ENCODE measurements around the gene NKAIN2.
"Not testable (repeated sequence)": the region's sequence is repeated elsewhere in the genome, so short reads cannot be mapped to it uniquely, and the experiment has no call there.

Gene NKAIN2

DNA sequence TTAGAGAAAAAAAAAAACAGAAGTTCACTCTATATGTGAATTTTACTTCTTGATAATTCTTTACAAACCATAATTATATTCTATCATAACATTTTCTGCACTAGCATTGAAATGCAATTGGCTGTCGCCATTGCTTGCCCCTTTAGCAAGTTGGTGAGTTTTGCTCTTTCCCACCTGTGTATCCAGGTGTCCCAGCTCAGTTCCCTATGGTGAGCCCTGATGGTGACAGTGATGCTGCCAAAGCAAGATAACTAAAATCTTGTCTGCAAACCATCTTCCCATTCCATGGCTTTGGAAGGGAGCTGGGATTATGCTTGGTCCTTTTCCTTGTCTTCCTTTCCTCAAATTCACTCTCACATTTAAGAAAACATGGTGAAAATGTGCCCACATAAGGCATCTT is 429.6 kb downstream of the NKAIN2 start:
- DNase-seq, result no peak

DNA sequence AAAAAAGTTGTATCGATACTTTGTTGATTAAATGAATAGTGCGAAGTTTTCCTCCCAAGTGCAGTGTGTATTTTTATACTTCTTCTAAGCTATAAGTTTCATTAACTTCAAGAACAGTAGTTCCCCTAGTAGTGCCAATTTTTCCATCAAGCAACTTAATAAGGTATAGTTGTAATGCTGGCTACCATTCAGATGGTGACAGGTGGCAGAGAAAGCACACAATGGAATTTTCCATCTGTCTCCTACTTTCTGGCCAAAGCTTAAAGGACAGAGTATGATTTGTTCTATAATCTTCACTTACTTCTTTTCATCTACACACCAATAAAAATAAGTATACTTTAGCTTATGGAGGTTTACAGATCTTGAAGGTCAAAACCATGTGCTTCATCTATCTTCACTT is 431.1 kb downstream of the NKAIN2 start:
- DNase-seq, result no peak

DNA sequence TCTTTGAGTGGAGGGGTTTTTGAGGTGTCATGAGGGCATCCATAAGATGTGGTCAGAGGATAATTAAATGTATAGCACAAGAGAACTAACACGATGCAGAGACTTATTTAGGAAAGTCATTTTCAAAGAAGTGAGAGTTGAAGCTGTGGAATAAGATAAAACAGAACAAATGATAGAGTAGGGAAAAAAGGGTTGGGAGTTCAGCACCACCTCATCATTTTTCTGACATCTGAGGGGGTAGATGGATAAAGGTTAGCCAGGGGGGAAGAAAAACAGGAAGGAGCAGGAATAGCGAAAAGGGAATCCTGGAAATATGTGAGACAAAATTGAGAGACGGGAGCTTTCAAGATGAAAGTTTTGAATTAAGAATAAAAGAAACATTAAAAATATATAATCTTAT is 434.2 kb downstream of the NKAIN2 start:
- DNase-seq, result no peak

DNA sequence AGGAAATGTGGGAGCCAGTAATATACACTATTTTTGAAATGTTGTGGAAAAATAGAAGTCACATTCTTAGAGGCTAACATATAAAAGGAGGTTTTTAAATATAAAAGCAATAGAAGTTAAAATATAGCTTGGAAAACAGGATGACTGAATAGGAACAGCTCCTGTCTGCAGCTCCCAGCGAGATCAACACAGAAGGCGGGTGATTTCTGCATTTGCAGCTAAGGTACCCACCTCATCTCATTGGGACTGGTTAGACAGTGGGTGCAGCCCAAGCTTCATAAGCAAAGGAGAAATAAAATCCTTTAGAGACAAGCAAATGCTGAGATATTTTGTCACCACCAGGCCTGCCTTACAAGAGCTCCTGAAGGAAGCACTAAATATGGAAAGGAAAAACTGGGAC is 434.7 kb downstream of the NKAIN2 start:
- not testable (repeated sequence) for DNase-seq

DNA sequence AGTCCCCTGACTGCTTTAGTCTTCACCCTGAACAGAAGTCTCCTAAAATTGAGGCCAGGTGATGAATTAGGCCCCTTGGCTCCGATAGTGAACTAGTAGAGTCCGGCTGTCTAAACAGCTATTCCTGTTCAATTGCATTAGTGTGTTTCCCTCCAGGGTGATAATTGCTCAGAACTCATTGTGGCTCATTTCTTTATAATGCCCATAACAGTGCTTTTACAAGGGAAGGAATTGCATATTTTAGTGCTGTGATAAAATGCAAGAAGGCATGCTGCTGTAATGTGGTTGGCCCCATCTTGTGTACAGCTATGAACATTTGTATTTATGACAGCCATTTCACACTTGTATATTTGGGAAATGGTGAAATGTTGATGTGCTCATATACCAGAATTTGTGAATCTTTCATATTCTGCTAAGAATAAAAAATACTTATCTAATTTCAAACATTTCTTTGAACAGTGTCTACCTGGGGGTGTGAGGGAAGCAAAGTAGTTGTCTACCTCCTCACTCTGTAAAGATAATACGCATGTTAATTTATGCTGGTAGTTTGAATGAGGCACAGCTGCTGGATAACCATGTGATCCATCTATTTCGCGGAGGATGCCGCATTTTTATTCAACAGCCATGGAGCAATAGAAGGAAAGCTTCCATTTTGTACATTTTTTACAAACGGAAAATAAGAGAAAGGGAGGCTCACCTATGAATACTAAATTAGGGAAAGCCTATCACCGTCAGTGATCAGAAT is 451.4 kb downstream of the NKAIN2 start:
- DNase-seq, result no peak

DNA sequence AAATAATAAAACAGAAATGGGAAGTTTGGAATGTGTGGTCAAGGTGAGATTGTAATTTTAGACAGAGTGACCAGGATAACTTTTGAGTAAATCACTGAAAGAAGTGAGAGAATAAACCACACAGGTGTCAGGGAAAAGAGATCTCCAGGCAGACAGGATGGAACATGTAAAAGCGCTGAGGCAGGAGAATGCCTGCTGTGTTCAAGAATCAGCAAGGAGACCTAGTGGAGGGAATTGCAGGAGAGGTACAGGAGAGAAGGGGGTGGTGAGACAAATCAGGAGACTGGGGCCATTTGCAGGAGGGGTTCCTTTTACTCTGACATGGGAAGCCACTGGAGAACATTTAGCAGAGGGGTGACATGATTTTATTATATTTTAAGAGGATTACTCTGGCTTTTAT is 456.7 kb downstream of the NKAIN2 start:
- no peak for DNase-seq

DNA sequence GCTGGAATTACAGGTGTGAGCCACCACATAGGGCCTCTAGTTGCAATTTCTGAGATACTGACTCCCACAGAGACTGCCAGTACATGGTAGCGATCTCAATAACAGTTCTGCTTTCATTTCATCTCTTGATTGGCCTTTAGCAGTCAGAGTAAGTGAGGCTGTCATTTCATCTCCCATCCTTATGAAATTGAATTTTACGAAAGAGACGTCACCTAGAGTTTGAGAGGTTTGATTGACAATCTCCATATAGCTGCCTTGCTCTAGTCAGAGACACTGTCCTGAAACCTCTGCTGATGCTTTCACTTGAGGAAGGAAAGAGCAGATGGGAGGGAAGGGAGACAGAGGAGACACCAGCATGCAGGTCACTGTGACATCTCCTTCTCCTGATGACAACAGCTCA is 466.1 kb downstream of the NKAIN2 start:
- no peak for DNase-seq

DNA sequence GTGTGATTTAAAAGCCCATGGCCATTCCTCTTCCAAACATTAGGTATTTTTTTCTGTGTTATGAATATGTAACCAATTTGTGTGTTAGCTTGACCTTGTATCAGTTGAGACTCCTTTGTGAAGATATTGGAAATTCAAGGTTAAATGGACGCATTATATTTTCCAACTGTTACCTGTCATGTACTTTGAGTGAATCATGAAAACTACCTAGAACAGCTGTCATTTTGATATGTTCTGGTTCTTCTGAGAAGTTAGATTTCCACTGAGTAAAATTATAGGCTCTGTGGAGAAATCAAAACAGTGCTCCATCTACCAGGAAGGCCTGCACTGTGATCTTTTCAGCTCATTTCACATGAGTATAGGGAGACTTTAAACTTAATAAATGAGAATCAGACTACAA is 470.0 kb downstream of the NKAIN2 start:
- no peak for DNase-seq

DNA sequence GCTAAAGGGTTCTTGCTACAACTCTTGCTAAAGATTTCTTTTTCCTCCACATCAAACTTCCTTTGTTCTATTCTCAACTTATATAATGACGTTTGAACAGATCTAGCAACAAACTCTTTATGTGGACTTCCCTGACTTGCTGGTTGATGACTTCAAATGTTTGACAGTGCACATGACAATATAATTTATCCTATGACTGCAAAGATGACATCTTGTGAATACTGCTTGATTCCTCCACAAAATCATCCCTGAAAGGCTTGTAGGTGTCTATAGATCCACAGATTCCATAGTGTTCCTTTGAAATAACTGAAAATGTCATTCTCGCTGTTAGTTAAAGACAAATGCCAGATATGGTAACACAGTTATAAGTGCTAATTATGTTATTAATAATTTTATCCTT is 478.9 kb downstream of the NKAIN2 start:
- no peak for DNase-seq

DNA sequence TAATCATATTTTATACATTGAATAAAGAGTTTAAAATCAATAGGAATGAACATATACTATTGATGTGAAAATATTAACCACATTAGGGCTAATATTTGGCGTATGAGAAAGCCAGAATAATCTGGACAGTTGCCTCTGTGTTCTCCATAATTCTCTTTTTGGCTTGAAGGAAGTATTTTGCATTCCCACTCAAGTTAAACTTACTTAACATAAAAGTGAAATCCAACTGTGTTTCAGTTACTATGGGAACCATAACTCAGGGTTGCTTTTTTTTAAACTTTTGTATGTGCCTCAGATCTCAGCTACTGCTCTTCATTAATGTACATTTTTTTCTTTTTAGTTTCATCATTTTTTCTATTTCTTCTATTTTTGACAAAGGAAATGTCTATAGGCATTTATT is 479.8 kb downstream of the NKAIN2 start:
- DNase-seq, result no peak

DNA sequence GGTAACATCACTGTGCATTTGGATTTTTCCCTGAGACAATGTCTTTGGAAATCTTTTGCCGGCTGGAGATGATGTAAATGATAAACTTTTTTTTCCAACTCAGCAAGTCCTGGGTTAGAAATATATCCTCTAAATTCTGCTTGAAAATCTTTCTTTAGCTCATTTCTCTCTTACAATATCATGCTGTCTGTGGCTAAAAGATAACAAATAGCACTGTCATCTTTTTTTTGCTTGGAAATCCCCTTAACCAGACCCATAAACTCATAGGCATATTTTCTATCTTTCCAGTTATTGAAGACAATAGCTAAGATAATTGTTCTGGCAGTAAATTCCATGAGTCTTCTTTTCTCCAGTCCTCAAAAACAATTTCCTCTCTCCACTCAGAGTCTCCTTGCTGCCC is 481.5 kb downstream of the NKAIN2 start:
- DNase-seq, result no peak

DNA sequence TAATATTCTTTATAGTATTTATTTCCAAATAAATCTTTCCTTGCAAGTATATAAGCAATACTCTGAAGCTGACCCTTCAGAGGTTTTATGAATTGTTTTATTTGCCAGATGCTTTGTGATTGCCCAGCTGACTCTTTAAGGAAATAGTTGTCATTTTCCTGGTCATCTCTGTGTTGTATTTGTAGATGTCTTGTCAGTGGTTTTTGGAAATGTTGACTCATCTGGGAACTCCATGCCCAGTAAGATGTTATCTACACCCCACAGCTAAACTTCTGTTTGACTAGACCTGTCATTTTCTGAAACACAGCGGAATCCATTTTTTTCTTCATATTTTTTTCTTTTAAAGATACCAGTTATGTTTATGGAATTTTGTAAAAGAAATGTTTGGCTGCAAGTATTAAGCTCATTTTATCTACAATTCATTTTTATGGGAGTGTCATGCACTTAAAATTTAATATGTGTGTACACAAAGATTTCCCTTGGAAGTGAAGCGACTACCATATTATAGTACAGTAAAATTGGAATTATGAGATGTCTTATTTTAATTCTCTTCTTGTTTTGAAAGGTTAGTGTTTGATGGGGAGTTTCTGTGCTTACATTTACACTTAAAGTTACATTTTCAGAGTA is 491.0 kb downstream of the NKAIN2 start:
- no peak for DNase-seq

DNA sequence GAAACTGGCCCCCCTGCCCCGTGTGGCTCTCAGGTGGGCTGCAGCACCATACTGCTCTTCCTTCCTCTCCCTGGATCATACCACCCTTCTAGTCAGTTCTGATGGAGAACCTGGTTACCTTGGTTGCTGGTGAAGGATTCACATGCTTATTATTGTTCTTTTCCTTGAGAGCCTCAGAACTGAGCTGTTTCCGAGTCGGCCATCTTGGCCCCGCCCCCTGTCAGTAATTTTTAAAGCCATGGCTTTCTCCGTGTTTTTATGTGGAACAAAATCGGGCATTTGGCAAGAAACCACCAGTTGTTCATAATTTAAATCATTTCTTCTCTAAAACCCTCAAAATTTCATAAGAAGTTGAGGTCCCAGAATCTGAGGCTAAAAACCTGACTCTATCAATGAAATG is 493.8 kb downstream of the NKAIN2 start:
- DNase-seq, result no peak

DNA sequence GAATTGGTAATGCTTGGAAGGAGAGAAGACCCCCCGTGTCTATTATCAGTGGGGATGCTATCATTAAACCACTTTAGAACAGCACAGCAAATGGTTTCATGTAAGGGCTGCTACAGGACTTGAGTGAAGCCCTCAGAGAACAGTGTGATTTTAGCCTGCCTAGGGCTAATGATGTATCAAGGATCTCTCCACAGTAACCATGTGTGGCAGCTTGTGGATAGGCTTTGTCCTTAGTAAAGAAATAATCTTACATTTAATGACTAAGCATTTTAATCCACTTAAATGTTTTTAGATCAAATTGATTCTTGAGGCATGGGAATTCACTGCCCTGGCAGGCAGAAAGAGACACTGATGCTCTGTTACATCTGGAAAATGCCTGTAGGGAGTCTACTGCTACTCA is 495.1 kb downstream of the NKAIN2 start:
- DNase-seq, result no peak

DNA sequence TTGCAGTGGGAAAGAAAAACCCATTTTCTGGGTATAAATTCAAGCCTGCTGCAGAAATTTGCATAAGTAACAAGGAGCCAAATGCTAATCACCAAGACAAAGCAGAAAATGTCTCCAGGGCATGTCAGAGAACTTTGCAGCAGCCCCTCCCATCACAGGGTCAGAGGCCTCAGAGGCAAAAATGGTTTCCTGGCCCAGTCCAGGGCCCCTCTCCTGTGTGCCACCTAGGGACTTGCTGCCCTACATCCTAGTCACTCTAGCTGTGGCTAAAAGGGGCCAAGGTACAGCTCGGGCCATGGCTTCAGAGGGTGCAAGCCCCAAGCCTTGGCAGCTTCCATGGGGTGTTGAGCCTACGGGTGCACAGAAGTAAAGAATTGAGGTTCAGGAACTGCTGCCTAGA is 497.2 kb downstream of the NKAIN2 start:
- DNase-seq, result not testable (repeated sequence)

DNA sequence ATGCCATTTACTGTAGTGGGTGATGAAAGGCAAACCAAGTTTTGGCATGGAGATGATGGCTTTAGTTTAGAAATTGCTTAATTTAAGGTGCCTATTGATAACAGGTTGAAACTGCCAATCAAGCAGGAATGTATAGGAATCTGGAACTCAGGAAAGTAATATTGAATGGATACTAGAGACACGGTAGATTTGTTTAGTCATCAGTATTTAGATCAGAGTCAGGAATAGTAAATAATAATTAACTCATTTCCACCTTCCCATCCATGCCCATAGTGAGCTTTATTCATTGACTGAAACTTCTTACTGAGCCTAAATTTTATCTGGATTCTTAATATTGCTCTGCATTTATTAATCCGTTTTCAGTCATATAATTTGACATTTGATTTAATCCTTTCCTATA is 500.3 kb downstream of the NKAIN2 start:
- no peak for DNase-seq

DNA sequence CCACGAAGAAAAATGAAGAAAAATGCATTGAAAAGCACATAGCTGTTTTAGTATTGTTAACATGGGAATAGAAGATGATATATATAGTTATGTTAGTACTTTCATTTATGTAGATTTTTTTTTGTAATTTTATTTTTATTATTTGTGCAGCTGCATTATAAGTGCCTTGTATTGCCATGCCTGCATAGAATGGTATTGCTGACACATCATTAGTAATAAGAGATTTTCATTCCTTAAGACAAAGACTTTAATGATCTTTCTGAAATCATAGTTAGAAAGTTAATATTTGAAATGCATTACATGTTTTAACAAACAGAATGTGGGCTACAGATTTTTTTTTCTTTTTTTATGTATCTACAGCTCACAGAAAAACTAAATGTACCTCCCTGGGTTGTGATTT is 506.5 kb downstream of the NKAIN2 start:
- no peak for DNase-seq

DNA sequence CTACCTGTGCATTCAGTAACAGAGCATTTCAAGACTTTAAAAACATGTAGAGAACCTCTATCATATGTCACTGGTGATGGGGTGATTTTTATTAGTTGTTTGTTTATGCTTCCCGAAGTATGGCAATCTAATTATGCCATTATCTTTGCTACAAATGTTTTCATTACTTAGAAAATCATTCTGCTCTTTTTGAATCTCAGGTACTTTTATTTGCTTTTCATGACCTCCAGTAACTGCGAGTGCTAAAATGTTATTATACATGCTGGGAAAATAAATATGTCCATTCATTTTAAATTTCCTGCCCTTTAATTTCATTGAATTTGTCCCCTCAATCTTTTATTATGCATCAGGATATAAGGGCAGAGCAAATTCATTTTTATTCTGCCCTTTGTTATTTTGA is 515.7 kb downstream of the NKAIN2 start:
- DNase-seq, result no peak

DNA sequence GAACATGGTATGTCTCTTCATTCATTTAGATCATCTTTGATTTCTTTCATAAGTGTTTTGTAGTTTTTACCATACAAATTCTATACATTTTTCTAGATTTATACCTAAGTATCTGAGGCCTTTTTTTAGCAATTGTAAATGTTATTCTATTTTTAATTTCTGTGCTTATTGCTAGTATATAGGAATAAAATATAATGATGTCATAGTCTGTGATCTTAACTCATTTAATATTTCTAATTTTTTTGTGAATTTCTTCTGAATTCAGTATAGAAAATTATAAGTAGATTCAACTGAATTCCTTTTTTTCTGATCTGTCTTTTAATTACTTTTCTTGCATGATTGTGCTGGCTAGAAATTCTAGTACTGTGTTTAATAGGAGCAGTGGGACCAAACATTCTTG is 520.6 kb downstream of the NKAIN2 start:
- DNase-seq, result no peak

DNA sequence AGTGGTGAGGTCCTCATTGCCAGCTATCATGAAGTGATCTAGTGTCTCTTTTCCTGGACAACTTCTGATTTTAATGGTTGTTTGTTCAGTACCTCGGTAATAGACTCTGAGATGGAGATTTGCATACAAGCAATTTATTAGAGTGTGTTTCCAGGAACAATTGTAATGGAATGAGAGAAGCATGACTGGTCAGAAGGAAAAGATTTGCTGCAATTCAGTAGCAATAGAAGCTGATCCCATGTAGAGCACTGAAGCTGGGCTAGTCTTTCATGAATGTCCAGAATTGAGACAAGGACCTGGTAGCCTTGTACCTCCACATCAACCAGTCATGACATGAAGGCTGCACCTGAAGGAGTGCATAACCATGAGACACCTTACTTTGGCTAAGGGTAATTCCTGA is 526.5 kb downstream of the NKAIN2 start:
- no peak for DNase-seq

DNA sequence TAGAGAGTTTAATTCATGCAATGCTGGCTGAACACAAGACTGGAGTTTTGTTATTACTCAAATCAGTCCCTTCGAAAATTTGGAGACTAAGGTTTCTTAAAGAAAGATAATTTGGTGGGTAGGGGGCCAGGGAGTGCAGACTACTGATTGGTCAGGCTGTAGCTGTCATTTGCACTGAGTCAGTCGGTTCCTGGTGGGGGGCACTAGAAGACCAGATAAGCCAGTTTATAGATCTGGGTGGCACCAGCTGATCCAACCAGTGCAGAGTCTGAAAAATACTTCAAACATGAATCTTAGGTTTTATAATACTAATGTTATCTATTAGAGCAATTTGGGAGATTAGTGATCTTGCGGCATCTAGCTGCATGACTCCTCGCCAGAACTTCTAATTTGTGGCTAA is 530.7 kb downstream of the NKAIN2 start:
- DNase-seq, result no peak

DNA sequence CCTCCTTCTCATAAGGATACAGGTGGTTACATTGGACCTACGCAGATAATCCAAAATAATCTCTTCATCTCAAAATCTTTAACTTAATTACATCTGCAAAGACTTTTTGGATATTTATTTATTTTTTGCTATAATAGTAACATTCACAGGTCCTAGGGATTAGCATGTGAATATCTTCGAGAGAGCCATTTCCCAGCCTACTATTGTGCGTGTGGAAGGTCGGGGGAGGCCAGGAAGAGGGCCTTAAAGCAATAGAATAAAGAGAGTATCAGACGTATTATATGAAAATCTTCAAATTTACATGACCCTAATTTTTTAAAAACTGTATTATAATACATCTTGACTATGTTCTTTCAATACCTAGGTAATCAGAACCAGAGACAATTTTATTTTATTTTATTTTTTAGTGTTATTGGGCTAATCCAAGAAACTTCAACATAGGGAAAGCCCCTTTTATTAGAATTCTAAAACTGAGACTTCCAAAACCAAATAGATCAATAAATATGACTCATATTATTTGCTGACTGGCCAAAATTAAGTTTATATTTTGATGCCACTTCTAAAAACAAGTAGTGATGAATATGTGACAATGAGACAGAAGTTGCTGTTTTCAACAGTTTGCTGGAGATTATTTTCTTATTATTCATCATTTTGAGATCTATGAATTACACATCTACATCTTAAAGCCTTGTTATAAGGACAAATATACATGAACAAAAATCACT is 536.1 kb downstream of the NKAIN2 start:
- DNase-seq, result no peak

DNA sequence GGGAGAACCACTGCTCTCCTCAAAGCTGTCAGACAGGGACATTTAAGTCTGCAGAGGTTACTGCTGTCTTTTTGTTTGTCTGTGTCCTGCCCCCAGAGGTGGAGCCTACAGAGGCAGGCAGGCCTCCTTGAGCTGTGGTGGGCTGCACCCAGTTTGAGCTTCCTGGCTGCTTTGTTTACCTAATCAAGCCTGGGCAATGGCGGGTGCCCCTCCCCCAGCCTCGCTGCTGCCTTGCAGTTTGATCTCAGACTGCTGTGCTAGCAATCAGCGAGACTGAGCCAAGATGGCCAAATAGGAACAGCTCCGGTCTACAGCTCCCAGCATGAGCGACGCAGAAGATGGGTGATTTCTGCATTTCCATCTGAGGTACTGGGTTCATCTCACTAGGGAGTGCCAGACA is 544.7 kb downstream of the NKAIN2 start:
- DNase-seq, result not testable (repeated sequence)

DNA sequence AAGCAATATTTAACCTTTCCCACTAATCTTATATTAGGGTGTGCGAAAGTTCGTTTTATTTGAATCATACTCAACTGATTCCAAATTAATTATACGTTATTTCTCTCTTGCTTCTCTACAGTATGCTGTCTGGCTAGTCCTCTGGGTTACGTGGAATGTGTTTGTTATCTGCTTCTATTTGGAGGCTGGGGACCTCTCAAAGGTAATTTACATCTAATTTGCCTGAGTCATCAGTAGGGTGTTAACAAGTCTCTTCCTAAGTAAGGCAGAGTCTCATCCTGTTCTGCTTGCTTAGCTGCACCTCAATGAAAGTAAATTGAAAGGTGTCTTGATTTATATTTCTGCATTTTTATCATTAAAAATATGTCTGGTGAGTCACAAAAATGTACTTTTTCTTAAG is 551.5 kb downstream of the NKAIN2 start:
- no peak for DNase-seq

Data from activated CD4-positive, alpha-beta T cell treated with anti-CD3 and anti-CD28 coated beads, Interleukin-2, amount 50 U/mL, for 1 hour (primary cell).